HG03460 (cell line): ENCODE results near the gene SPATA9.

Source experiments
- ATAC-seq: cut with Tn5 transposase; IDR thresholded peaks from one replicate; pipeline ENCODE4 v1.9.1; 2021; ENCODE audit not compliant: unreplicated experiment

SPATA9 gene

GRCh38 chr5:95686651-95687050 is 3.9 kb upstream of the SPATA9 start:
- ATAC-seq: no peak

GRCh38 chr5:95684361-95684760 is 1.6 kb upstream of the SPATA9 start:
- no peak for ATAC-seq

DNA sequence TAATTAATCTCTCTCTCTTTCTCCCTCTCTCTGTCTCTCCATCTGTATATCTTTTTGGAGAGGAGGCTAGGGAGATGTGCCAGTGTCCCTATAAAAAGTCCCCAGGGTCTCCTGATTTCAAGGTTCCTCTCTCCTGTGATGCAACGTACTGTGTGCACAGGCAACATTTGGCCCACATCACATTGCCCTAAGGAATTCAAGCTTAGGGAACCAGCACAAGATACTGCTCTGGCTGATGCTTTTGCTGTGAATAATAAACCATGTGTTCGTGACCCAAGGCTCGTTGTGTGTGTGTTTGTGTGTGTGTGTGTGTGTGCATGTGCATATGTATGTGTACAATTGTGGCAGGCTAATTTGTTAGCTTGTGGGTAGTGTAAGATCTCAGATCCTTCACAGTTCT is 9.7 kb downstream of the SPATA9 start:
- ATAC-seq: no peak

DNA sequence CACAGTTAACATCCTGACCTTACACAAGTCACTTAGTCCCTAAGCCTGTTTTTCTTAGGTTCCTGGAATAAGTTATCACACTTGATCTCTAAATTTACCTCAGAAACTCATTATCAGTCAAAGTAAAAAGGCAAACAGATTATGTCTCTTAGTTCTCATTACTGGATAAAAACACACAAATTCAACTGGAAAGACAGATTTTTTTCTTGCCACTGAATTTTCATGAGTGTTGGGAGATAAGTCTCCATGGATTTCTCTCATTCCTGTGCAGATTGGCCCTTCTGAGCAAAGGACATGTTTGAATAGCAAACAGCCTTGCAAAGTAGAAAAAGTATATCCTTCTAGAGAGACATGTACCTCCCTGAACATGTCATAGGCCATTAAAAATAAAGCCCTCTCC is 10.2 kb downstream of the SPATA9 start:
- ATAC-seq: no peak

- ATAC-seq: no peak
Measured at GRCh38 chr5:95671826-95672225, 11.0 kb downstream of the SPATA9 start.

GRCh38 chr5:95670568-95670967 is 12.2 kb downstream of the SPATA9 start:
- no peak for ATAC-seq

DNA sequence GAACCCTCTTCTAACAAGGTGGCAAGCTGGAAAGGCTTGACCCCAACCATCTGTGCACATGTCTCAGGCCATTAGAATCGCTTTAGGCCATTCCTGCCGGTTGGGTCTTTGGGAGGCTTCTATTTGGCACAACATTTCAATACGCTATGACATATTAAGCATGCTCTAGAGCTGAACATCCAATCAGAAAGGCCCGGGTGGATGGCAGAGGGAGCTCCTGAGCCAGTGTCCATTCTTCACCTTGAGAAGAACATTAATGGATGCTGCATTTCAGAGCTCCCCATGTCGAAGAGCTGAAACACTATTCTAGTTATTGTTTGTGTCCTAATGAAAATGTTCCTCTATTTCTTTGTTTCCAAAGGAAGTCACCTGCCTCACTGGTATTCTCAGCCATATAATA is 12.8 kb downstream of the SPATA9 start:
- no peak for ATAC-seq

DNA sequence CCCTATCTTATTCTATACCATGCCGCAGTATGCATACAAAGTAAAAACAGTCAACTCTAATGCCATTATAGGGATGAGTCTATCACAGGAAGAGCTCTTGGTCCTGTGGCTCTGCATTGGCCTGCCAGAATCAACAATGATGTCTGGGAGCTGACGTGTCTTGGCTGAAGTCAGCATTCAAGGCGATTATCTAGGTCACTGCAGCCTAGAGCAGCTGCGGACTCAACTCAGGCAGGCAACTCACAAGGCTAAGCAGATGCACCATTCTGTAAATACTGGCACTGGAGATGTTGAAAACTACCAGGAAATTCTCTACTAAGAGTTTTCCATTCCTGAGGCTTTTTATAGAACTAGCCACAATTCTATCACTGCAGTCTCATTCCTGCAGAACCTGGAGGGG is 13.3 kb downstream of the SPATA9 start:
- ATAC-seq: no peak

DNA sequence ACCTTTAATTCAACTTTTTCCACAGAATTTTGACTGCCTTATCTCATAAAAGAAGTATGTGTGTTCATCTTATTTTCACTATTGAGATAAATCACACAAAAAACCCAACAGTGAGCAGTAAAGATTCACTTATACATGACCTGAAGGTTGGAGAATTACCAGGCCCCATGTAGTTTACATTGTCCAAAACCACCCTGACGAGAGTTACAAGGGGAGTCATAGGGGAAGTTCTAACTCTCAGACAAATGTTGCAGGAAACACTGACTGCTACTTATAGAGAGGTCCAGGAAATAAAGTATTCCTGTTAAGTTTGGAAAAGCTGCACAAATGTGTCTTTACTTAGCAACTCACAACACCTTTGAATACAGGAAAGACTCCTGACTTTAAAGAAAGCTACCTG is 14.1 kb downstream of the SPATA9 start:
- no peak for ATAC-seq

DNA sequence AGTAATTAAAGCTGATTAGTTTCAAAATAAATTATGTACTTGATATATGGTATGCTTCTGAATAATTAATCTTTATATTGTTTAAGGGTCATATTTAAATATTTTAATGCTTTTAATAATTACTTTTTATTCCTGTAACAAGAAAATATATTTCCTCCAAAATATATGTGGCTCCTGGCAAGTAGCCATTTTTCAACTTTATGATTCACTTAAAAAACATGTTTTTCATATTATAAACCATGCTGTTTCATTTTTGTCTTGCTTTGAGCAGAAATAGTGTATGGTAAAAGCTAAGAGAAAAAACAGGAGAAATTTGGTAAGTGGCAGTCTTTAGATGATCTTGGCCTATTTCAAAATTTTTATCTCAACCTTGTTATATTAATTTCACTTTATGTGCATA is 14.6 kb downstream of the SPATA9 start:
- ATAC-seq: no peak

GRCh38 chr5:95667678-95668077 is 15.1 kb downstream of the SPATA9 start:
- ATAC-seq: no peak

DNA sequence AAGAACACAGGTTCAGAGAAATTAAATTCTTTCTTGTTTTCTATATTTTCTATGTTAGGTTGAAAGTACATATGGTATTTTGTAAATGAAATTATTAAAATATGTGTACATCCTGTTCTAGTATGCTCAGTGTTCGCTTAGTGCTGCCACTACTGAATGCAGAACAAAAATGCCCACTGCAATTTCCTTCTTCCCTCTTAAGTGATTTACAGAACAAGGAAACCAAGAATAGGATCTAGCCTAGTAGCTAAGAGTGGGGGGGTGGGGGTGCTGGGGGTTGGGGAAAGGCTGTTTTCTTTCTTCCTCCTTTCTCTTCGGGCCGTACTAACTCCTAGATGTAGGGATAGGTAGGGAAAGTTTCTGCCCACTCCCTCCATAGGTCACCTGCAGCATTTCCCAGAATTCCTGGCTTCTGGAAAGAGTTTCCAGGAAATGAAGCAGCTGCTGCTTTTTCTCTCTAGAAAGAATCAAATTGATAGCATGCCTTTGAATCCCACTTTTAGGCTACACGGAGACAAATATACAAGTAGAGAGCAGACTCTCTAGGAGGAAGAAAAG is 15.7 kb downstream of the SPATA9 start:
- ATAC-seq: no peak

DNA sequence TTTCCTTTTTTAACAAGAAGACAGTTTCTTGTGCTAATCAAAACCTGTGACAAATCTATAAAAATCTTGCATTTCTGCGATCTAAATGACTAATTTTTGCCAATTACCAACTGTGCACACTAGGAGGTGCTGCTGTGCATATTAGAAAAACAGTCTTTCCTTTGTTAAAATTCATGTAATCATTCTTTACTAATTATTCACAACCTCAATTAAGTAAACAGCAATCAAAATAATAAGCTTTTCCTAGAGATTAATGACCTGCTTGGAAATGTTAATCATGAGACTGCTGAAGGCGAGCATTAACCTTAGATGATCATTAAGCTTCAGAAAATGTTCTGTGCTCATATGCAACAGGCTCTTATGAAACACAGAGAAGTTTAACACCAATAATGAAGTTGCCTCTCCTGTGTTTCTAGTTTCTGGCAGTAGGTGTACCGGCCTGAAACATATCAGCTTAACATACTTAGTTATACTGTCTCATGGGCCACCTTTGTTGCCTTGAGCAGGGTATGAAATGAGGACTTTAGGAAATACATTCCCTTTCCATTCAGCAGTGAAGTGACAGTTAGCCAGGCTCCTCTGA is 18.5 kb downstream of the SPATA9 start:
- no peak for ATAC-seq

- no peak for ATAC-seq
Measured at GRCh38 chr5:95662946-95663345, 19.8 kb downstream of the SPATA9 start.

GRCh38 chr5:95660060-95660459 is 22.7 kb downstream of the SPATA9 start:
- ATAC-seq: no peak

DNA sequence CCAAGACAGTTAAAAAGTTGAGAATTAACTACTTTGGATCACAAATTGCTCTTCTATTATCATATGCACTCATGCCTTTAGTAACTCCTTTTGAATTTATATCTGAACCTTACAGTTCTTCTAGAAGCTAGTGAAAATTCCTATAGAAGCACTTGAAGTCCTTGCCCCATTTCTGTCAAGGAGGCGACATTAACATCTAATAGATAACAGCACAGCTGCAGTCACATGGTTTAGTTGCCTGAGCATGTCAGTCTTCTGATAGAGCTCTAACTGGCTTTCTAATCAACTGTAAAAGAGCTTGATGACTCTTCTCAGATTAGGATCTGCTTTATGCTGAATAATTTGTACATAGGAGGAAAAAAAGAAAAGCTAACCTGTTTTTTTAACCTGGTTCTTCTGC is 27.2 kb downstream of the SPATA9 start:
- no peak for ATAC-seq

- ATAC-seq: no peak
Measured at GRCh38 chr5:95654196-95654595, 28.6 kb downstream of the SPATA9 start.

GRCh38 chr5:95652849-95653248 is 29.9 kb downstream of the SPATA9 start:
- no peak for ATAC-seq

DNA sequence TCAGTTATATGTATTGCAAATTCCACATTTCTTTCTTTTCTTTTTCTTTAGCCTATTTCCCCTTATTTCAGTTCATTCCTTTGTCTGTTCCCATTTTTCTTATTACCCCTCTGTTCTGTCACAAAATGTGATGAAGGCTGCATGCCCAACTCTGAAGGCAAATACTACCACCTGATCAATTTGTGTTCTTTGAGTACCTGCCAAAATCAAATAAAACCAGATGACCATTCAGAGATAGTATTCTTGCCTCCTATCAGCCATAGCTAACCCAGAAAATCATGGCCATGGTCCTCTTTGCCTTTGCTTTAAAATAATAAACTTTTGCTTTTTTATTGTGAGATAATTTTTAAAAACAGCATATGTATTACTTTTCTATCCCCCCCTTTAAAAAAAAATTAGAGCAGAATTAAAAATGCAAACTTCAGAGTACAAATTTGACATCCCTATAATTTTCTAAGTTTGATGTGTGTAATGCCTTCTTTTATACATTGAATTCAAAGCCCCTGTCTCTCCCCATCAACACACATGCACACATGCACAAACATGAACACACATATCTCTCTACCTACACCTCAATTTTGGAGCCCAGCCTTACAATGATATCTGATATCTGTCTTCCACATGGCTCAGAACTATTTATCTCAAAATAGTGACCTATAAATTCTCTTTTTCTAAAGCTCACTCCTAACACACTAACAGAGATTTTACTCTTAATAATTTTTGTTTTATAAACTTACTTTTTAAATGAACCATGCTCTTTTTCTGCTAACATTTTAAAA is 32.8 kb downstream of the SPATA9 start:
- no peak for ATAC-seq

- ATAC-seq: no peak
Measured at GRCh38 chr5:95649274-95649673, 33.5 kb downstream of the SPATA9 start.

DNA sequence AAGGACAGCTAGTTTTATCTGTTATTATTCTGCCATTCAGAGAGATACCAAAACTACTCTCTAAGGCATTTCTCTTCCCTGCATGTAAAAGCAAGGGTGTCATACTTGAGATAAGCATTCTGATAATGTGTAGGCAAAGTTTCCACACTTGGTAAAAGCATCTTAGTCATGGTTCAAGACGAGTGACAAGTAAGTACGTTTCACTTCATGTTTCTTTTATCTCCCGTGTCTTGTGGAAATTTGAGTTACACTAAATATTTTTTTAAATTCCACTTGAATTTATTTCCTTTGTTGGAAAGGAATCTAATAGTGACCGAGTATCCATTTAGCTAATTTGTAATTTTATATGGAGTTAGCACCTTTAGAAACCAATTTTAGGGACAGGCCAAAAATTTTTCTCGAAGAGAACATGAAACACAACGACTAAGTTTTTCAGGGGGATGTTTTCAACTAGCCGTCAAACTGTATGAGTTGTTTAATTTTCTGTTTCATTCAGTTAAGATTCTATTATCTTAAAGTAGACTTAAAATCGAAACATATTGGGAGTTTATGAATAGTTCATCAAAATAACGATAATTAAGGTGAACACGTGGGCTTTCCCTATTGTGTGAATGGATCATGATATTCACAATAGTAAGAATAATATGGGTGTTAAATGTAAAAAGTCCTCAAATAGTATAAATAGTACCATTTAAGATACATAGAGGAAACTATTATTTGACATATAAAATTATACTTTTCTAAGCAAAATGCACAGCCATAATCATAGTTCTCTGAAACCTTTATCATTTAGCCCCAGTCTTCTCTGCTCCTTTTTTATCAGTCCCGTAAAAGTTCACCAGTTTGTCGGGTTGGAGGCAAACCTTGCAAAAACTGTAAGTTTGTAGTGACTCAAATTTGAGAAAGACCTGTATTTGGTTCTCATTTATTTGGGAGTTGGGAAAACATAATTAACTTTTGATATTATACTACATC is 34.6 kb downstream of the SPATA9 start:
- no peak for ATAC-seq
